HG02981 (cell line): Measurements from ENCODE around the gene SKIL.
A peak's percentile ranks its signal among the peaks of the same experiment; 100 is the strongest.

Source experiments
- ATAC-seq: cut with Tn5 transposase; IDR thresholded peaks from one replicate; pipeline ENCODE4 v1.9.1; 2021; ENCODE audit warnings: mild to moderate bottlenecking, moderate library complexity; ENCODE audit not compliant: unreplicated experiment

SKIL gene

DNA sequence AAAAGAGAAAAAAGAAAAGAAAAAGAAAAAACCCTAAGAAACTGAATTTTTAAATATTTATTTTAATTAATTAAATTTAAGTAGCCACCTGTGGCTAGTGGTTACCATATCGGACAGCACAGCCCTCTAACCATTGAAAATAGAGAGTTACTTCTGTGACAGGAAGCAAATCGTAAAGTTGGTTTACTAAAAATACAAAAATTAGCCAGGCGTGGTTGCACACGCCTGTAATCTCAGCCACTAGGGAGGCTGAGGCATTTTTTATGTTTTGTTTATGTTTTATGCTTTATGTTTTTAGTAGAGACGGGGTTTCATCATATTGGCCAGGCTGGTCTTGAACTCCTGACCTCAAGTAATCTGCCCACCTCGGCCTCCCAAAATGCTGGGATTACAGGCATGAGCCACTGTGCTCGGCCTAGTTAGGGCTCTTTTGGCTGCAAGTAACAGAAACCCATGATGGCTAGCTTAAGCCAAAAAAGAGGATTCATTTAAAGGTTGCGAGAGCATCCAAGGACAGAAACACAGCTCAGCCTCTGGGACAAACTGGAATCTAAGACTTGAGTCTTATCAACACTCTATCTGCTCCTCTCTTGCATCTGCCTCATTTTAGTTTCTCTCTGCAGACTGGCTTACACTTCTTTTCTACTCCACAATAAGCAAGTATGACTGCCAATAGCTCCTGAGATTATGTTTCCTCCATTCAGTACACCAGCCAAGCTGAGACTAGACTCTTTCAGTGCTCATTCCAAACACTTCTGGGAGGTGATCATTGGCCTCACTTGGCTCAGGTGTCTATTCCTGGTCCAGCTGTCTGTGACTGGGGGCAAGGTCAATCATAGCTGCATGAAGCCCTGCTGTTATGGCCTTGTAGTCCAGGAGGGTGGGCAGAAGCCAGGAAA is 6.8 kb upstream of the SKIL start:
- ATAC-seq: peak; percentile 36

- no peak for ATAC-seq
These were observed 4.6 kb upstream of the SKIL start for GRCh38 chr3:170352936-170353335.

DNA sequence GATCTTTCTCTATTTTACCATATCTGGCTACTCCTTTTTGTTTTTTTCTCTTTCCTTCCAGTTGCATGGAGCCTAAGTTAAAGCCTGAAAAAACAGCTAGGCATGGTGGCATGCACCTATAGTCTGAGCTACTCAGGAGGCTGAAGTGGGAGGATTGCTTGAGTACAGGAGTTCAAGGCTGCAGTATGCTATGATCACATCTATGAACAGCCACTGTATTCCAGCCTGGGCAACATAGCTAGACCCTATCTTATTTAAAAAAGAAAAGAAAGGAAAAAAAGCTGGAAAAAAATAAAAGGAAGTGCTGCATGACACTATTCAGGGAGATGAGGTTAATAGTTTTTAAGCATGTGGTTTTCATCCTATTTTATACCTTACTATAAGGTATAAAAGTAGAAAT is 4.0 kb upstream of the SKIL start:
- no peak for ATAC-seq

- ATAC-seq: no peak
These were observed 2.8 kb upstream of the SKIL start for GRCh38 chr3:170354760-170355159.

- ATAC-seq: peak; percentile 13
These were observed 1.5 kb upstream of the SKIL start for GRCh38 chr3:170355738-170356595.

DNA sequence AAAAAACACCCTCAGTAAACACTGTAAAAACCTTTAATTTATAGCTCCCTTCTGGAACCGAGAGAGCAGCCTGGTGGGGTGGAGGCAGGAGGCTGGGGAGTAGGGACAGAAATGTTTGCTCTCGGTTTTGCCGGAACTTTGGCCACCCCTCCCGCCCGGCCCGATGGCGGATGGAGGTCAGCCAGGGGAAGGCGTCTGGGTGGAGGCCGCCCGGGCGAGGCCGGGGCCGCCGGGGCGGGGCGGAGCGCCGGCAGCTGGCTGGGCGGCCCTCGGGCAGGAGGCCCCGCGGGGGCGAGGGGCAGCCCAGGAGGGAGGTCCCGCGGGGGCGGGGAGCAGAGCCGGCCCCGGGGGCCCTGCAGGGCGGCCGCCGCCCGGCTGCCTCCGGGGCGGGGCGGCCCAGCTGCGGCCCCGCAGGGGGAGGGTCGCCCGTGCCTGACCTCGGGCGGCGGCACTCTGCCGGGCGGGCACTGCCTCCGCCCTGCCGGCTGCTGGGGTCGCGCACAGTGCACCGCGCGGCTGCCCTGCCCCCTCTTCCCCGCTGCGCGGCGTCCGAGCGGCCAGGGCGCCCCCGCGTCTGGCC is 829 bp upstream of the SKIL start:
- peak; percentile 37 for ATAC-seq

GRCh38 chr3:170358042-170359010 is 811 bp downstream of the SKIL start:
- ATAC-seq: peak; percentile 8

DNA sequence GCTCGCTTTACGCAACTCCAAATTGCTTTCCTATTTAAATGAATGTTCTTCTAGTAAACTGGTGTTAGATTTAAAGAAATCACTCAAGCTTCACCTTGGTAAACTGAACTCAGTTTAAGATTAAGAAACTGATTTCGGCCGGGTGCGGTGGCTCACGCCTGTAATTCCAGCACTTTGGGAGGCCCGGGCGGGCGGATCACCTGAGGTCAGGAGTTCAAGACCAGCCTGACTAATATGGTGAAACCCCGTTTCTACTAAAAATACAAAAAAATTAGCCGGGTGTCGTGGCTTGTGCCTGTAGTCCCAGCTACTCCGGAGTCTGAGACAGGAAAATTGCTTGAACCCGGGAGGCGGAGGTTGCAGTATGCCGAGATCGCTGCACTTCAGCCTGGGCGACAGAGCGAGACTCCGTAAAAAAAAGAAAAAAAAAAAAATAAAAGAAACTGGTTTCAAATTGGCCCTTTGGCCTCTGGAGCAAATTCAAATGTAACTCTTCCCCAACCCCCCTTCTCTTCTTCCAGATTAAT is 1.7 kb downstream of the SKIL start:
- ATAC-seq: no peak

GRCh38 chr3:170360466-170360865 is 3.0 kb downstream of the SKIL start:
- no peak for ATAC-seq

- ATAC-seq: no peak
These were observed 3.4 kb downstream of the SKIL start for GRCh38 chr3:170360916-170361315.

DNA sequence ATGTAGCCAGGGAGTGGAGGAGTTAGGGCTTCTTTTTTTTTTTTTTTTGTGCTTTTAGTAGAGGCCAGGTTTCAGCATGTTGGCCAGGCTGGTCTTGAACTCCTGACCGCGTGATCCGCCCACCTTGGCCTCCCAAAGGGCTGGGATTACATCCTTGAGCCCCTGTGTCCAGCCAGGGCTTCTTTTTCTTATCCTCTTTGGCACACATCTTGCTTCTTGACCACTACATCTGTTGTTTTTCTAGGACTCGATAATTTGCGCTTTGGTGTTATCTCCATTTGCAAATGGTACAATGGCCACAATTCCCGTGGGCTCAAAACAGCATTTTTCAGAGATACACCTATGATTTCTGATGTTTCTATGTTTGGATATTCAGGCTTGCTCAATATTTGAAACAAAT is 4.2 kb downstream of the SKIL start:
- no peak for ATAC-seq

DNA sequence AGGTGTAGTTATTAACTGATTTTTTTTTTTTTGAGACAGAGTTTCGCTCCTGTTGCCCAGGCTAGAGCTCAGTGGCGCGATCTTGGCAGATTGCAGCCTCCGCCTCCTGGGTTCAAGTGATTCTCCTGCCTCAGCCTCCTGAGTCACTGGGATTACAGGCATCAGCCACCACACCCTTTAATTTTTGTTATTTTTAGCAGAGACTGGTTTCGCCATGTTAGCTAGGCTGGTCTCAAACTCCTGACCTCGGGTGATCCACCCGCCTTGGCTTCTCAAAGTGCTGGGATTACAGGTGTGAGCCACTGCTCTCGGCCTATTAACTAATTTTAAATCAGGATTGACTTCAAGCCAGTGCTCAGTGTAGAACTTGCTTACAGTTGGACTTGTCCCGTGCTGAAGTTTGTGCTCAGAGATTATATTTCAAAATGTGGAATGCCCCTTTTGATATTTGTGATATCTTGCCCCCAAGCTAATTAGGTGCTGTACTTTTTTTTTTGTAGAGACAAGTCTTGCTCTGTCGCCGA is 6.0 kb downstream of the SKIL start:
- ATAC-seq: no peak

GRCh38 chr3:170364965-170365364 is 7.5 kb downstream of the SKIL start:
- no peak for ATAC-seq

DNA sequence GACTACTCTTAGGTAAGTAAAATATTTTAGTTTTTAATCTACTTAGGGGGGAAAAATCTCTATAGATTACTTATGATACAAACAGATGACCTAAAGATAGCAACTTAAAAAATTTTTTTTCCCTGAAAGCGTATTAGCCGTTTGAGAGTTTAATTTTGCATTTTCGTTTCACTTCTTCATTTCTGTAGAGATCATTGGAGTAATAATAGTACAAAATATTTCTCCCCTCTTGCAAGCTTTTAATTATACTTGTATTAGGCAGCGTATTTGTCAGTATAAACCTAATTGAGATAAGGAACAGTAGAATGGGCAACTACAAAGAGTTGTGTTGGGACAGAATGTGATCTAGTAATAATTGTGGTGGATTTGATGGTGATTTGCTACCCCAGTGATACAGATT is 10.3 kb downstream of the SKIL start:
- ATAC-seq: no peak

GRCh38 chr3:170368921-170369320 is 11.4 kb downstream of the SKIL start:
- no peak for ATAC-seq

- no peak for ATAC-seq
These were observed 14.8 kb downstream of the SKIL start for GRCh38 chr3:170372190-170372879.

- ATAC-seq: no peak
These were observed 26.1 kb downstream of the SKIL start for GRCh38 chr3:170383567-170383966.

- no peak for ATAC-seq
These were observed 29.0 kb downstream of the SKIL start for GRCh38 chr3:170386468-170386867.

DNA sequence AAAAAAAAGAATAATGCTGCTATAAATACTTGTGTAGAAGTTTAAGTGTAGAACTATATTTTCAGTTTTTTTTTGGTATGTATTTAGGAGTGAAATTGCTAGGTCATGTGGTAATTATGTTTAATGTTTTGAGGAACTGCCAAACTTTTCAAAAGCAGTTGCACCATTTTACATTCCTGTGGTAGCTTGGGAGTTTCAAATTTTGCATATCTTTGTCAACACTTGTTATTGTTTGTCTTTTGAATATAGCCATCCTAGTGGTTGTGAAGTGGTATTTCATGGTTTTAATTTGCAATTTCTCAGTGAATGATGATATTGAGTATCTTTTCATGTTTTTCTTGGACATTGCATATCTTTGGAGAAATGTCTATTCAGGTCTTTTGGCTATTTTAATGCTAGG is 30.4 kb downstream of the SKIL start:
- ATAC-seq: no peak
